ELF-1 (cell line): ENCODE results near the gene DIP2A.
A peak's percentile ranks its signal among the peaks of the same experiment; 100 is the strongest.
"Not testable (repeated sequence)": the region's sequence is repeated elsewhere in the genome, so short reads cannot be mapped to it uniquely, and the experiment has no call there.

Source experiments
- DNase-seq: peaks from one replicate; pipeline ENCODE4 v3.0.0-alpha.2; 2016; ENCODE audit warnings: low read depth, low spot score

The DIP2A gene

DNA sequence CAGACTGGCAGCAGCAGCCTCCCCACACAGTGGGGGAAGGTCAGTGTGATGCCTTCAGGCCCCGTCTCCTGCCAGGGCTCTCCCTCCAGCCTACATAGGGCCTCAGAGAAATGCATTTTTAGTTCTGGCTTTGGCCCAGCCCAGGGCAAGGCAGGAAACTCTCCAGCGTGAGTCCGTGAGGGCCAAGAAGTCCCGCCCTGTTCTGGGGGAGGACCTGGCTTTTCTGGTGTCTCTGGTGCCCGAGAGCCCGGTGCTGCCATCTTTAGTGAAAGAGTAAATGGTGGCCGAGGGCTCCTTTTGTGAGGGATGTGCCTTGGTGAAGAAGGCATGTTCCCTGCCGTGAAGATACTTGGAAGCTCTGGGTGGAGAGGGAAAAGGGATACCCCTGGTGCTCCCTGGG, 14.8 kb upstream of the DIP2A start:
- no peak for DNase-seq

DNA sequence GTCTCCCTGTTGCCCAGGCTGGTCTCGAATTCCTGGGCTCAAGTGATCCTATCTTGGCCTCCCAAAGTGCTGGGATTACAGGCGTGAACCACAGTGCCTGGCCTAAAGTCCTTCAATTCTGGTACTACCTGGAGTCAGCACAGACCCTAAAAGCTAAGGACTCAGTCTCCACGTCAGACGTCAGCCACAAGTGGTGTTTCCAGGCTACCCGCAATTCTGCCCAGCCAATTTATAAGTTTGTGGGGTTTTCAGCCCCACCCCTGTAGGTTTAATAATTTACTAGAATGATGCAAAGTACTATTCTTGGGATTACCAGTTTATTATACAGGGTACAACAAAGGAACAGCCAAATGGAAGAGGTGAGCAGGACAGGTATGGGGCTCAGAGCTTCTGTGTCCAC, 10.6 kb upstream of the DIP2A start:
- DNase-seq: no peak

DNA sequence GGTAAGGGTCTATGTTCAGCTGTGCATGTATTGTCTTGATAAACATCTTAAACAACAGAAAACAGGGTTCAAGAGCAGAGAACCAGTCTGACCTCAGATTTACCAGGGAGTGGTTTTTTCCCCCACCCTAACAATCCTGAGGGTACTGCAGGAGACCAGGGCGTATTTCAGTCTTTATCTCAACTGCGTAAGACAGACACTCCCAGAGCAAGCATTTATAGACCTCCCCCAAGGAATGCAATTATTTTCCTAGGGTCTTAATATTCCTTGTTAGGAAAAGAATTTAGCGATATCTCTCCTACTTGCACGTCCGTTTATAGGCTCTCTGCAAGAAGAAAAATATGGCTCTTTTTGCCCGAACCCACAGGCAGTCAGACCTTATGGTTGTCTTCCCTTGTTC, 9.8 kb upstream of the DIP2A start:
- not testable (repeated sequence) for DNase-seq

DNA sequence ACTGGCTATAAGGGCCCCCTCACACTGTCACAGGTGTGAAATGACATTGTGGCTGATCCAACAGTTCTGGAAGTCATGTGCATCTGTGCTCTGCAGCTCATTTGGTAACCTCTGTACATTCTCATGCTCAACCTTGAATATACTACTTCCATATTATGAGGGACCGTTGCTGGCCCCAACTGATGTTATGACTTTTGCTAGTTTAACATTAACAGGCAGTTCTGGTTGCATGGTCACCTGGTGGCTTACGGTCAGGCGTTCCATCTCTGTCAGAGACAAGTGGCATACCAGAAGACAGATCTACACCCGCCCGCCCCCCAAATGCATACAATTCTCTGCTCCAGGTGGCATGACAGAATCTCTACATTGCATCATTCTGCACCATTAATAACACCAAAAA, 6.0 kb upstream of the DIP2A start:
- no peak for DNase-seq

DNA sequence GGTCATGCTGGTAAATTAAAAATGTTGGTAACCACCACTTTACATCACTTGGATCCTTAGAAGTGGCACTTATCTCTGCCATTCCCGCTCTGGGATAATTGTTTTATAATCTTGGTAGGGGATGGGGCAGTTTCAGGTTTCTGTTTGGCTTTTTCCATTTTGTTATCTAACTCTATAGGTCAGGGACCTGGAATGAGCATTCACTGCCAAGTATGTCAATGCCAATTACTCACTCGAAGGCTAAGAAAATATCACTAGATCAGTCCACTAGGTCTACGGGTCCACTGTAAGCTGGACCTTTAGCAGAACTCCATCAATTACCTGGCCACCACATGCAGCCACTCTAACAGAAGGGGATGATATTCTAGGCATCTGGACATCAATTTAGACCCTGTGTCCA, 4.5 kb upstream of the DIP2A start:
- DNase-seq: no peak

DNA sequence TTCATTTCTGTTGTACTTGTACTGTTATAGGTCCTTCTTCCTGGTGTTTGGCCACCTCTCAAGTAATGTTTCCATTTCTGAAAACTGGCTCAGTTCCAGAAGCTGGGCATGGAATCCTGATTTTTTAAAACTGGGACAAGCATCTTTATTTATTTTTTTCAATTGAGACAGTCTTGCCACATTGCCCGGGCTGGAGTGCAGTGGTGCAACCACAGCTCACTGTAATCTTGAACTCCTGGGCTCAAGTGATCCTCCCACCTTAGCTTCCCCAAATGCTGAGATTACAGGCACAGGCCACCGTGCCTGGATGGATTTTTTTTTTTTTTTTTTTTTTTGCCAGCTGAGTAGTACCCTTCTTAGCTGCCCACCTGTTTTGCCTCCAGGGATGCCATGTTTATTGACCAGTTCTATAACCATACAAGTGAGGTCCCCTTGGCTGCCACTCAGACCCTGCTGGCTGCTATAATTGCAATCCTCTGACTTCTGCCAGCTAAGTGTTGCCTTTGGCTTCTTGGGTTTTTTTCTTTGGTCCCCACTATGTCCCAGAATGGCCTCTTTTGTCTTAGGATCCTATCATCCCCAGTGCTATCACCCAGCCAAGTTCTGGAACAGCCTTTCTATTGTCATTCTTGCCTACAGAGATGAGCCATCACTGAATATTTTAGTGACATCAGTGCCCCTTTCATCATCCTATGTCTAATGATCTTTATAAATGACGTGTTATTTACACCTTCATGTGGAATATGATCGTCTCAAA, 3.9 kb upstream of the DIP2A start:
- no peak for DNase-seq

DNA sequence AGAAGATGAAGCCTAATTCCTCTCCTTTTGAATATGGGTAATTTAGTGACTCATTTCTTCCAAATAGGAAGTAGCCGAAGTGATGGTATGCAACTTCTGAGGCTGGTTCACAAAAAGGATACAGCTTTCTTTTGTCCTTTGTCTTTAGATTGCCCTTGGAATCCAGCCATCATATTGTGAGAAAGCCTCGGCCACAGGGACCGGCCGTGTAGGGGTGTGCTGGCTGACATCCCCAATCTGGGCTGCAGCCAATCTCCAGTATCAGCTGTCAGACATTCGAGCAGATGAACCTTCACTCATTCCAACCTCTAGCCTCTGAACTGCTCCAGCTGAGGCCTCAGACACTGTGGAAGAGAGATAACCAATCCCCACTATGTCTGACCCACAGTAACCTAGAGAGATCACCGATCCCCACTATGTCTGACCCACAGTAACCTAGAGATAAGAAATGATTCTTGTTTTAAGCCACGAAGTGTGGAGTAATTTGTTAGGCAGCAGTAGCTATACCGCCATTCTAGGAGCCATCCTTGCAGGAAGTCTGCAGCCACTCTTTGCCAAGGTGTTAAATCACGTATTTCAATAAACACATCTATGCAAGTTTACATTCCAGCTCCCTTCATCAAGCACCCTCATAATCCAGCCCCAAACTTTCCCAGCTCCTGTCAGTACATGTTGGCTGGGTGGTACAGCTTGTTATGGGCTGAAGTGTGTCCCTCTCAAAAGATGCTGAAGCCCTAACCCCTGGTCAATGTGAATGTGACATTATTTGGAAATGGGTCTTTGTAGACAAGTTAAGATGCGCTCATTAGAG, 2.9 kb upstream of the DIP2A start:
- DNase-seq: no peak

DNA sequence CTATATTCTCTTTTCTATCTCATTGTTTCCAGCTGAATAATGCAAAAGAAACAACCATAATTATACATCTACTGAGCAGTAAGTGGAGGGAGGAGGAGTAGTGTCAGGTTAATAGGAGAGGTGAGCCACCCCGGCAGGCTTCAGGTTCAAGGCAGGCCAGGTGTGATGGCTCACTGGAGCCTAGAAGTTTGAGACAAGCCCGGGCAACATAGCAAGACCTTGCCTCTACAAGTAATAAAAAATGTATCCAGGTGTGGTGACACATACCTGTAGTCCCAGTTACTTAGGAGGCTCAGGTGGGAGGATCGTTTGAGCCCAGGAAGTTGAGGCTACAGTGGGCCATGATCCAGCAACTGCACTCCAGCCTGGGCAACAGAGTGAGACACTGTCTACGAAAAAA, 1.9 kb upstream of the DIP2A start:
- no peak for DNase-seq

DNA sequence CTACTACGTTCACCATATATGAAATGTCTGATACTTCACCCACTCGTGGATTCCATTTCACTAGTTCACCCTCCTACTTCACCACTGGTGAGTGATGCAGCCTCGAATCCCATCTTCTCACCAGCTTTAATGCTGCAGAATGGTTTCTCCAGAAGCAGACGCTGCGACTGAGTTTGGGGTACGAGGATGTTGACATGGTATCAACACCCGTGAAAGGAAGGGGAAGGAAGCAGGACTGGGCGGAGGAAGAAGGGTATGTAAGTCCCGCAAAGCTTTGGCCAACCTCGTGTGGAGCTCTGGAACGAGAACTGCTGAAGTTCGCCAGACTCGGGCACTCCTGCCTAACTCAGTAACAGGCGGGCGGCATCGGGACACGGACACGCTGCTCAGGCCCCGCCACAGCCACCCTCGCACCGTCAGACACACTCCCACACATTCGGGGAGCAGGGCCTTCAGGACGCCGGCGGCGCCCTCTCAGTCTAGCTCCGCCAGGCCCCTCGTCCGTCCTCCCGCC, 833 bp upstream of the DIP2A start:
- no peak for DNase-seq

DNA sequence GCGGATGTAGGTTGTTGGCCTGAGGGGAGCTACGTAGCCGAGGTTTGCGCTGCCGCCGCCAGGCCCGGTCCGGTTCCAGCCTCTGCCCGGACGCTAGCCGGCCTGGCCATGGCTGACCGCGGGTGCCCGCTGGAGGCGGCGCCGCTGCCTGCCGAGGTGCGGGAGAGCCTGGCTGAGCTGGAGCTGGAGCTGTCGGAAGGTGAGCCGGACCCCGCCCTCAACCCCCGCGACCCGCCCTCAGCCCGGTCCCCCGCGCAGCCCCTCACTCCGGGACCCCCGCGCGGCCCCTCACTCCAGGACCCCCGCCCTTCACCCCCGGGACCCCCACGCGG, 299 bp downstream of the DIP2A start:
- no peak for DNase-seq

DNA sequence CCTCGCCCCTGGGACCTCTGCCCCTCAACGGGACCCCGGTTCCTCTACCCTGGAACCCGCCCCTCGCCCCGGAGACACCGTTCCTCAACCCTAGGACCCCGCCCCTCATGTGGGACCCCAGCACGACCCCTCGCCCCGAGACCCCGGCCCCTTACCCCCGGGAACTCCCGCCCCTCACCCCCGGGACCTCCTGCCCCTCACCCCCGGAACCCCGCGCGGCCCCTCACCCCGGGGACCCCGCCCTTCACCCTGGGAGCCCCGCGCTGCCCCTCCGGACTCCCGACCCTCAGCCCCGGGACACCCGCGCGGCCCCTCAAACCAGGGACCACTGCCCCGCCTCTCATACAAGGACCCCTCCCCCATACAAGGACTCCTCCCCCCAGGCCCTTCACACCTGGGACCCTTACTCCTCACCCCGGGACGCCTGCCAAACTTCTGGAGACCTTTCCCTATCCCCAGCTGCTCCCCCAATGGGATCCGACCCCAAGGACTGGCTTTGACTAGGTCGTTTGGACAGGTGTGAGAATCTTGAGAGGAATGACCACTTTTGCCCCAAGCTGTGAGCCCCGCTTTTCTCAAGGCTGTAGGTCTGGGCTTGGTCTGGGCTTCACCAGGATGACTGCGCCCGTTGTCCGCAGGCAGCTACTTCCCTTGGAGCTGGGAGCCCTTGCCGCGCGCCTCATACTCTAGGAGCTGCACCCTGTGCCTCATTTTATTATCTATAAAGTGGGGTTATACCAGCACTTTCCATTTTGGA, 843 bp downstream of the DIP2A start:
- DNase-seq: peak; percentile 39

DNA sequence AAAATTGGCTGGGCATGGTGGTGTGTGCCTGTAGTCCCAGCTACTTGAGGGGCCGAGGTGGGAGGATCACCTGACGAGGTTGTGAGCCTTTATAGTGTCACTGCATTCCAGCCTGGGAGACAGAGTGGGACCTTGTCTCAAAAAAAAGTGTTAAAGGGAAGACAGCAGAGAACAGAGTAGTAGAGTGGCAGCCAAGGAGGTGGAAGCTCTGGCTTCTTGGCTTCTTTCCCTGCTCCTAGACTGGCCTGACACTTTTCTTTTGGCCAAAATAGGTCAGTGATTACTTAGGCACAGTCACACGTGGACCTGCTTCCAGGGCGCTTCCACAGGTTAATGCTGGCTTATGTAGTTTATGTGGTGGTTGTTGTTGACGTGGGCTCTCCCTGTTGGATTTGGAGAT, 3.2 kb downstream of the DIP2A start:
- DNase-seq: peak; percentile 17

DNA sequence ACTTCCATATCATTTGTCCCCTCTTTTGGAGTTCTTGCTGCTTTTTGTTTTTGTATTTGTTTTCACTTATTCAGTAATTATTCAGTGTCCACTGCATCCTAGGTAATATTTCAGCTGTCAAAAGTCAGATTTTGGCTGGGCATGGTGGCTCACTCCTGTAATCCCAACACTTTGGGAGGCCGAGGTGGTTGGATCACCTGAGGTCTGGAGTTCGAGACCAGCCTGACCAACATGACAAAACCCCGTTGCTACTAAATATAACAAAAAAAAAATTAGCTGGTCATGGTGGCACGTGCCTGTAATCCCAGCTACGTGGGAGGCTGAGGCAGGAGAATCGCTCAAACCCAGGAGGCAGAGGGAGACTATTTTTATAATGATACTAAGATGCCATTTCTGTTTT, 6.5 kb downstream of the DIP2A start:
- DNase-seq: not testable (repeated sequence)

DNA sequence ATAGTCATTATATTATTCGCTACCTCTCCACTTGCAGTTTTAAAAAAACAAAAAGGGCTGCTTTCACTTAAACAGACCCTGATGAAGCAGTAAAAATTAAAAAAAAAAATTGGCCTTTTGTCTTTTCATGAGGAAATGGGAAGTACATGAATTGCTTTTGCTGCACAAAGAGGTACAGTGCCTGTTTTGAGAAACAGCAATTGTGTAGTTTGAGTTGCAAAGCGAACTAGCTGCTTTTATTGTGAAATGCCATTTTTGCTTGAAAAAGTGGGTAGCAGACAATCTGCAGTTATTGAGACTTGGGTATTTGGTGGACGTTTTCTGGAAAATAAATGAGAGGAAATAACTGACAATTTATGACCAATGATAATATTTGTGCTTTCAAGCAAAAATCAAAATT, 7.0 kb downstream of the DIP2A start:
- no peak for DNase-seq

DNA sequence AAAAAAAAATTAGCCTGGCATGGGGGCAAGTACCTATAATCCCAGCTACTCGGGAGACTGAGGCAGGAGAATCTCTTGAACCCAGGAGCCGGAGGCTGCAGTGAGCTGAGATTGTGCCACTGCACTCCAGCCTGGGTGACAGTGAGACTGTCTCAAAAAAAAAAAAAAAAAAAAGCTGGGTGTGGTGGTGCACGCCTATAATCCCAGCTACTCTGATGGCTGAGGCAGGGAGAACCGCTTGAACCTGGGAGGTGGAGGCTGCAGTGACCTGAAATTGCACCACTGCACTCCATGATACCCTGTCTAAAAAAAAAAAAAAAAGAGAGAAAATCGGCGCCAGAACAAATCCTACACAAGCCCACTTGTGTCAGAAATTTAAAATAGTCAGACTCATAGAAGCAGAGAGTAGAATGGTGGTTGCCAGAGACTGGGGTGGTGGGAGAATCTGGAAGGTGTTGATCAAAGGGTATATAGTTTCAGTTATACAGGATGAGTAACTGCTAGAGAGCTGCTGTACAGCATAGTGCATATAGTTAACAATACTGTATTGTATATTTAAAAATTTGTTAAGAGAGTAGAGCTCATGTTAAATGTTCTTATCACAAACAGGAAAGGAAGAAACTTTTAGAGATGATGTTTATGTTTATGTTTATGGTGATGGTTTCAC, 9.6 kb downstream of the DIP2A start:
- DNase-seq: no peak

DNA sequence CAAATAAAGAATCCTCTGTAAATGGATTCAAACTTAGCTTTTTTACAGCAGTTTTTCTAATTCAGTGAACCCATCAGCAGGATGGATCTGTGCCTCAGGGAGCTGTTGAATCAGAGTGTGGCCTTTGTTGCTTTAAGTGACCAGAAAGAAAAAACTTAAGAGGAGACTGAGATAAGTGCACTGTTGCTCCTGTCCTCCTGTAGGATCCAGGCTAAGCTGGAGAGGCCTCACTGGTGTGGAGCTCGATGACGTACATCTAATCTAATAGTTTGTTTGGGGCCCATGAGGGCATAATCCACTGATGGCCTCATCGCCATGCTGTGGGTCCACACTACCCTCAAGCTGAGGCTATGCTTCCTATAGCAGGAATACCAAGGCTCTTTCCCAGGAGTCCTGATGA, 10.6 kb downstream of the DIP2A start:
- DNase-seq: no peak

DNA sequence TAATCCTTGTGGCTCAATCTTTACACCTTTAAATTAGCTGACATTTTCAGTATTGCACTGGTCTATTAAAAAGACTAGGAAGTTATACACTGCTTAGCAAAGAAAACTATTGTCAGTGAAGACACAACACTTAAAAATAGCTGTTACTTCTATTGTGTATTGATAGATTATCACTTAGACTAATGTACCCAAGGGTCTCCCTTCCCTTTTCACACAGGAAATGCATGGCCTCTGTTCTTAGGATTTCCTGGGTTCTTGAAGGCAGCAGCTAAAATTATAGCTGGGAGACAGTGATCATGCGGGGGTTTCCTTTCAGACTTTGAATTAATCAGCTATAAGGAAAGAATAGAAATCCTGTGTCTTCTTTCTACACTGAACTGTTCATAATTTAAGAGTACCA, 12.8 kb downstream of the DIP2A start:
- DNase-seq: no peak

DNA sequence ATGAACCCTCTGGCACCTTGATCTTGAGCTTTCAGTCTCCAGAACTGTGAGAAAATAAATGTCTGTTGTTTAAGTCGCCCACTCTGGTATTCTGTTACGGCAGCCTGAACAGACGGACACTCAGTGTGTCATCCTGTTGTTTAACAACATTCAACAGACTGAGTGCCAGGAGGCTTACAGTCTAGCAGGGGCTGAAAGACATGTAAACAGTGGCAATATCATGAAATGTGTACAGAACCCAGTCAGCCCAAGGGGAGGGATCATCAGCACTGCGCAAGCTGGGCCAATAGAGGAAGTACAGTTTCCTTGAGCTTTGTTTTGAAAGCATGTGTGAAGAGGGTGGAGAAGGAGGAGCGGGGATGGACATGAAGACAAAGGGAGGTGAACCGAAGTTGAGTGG, 13.6 kb downstream of the DIP2A start:
- DNase-seq: no peak

DNA sequence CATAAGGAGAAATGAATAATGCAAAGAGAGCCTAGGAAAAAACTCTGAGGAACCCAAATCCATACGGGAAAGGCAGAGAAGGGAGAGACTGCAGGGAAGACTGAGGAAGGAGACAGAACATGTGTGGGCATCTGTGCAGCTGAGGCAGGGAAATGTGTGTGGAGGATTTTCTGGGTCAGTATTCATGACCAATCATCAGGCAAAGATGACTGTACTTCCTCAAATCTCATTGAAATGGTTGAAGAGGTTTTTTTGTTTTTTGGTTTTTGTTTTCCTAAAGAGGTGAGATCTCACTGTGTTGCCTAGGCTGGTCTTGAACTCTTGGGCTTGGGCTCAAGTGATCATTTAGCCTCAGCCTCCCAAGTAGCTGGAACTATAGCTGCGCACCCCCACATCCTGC, 15.7 kb downstream of the DIP2A start:
- no peak for DNase-seq

DNA sequence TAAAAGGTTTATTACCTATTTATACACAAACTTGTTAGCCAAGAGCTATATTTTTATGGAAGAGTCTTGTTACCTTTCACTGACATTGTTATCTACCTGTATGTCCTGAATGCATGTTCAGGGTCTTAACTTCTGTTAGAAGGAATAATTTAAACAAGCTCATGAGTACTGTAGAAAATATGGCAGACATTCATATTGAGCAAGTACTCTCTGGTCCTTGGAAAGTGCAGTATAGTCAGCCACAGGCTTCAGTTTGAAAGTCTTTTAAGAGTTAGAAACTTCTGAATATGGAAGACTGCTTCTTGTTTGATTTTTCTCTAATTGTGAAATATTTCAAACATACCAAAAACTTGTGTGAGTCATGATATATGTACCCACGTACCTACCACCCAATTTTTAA, 16.6 kb downstream of the DIP2A start:
- no peak for DNase-seq

DNA sequence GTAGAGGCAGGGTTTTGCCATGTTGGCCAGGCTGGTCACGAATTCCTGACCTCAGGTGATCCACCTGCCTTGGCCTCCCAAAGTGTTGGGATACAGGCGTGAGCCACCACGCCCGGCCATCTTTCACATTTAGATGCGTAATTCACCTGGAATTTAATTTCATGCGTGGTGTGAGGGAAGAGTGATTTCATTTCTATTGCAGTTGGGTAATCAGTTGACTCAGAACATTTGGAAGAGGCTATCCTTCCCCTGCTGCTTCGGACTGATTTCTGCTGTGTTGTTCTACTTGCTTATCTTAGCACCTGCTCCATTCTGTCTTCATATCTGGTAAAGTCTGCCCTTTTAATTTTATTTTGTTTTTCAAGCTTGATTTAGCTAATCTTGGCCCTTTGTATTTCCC, 19.1 kb downstream of the DIP2A start:
- DNase-seq: no peak

DNA sequence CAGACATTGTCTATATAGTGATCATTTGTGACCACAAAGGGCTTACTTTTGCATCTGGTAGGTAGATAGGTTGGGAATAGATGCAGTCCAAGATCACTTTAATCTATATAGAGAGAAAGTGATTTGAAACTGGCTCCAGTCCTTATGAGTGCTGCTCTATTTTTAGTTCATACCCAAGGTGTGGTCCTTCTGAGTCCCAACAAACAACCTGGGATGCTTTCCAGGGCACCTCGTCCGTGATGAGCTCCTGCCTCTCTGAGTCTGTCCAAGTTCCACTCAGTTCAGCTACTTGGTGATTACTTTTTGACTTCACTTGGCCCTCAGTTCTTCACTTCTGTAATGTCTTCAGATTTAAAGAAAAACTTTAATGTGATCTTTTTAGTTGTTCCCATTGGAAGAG, 20.2 kb downstream of the DIP2A start:
- no peak for DNase-seq
